ENCODE results near the gene TIGD4.

TIGD4 gene

GRCh38 chr4:152719801-152720556, 59.6 kb downstream of the TIGD4 start:
- no peak for DNase-seq (ENCODE audit: low read depth)

All from stimulated activated CD8-positive, alpha-beta memory T cell treated with anti-CD3 and anti-CD28 coated beads, Interleukin-15, amount 100 ng/mL, for 24 hours (primary cell).